GM21825 (cell line): ENCODE results near the gene CCL22.
A peak's percentile ranks its signal among the peaks of the same experiment; 100 is the strongest.
"Not testable (repeated sequence)": the region's sequence is repeated elsewhere in the genome, so short reads cannot be mapped to it uniquely, and the experiment has no call there.

Source experiments
- ATAC-seq: cut with Tn5 transposase; IDR thresholded peaks from one replicate; pipeline ENCODE4 v1.9.1; 2021; ENCODE audit warnings: mild to moderate bottlenecking, moderate library complexity; ENCODE audit not compliant: unreplicated experiment

The CCL22 gene

DNA sequence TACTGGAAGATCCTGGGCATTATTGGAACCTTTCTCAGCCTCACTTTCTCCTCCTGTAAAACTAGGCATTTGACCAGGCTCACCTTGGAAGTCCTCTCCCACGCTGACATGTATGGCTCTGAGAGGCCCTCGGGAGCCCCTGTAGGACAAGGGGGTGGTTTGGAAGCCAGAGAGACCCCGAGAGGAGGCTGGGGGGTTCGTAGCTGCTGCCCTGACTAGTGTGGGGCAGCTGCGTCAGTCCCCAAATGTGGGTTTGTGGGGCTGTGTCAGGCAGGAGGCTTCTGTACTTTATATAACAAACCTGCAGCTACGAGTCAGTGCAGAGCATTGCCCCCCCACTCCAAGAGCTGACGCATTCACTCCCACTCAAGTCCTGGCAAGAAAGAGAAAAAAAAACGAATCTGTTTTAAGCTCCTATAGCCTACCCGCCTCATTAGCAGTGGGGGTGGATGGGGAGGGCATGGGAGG lies 15.5 kb downstream of the CCL22 start:
- ATAC-seq: no peak

GRCh38 chr16:57374925-57375465 lies 16.4 kb downstream of the CCL22 start:
- not testable (repeated sequence) for ATAC-seq

GRCh38 chr16:57376313-57376818 lies 17.8 kb downstream of the CCL22 start:
- ATAC-seq: no peak

- peak; percentile 77 for ATAC-seq
These were observed 18.7 kb downstream of the CCL22 start for GRCh38 chr16:57377080-57377841.

DNA sequence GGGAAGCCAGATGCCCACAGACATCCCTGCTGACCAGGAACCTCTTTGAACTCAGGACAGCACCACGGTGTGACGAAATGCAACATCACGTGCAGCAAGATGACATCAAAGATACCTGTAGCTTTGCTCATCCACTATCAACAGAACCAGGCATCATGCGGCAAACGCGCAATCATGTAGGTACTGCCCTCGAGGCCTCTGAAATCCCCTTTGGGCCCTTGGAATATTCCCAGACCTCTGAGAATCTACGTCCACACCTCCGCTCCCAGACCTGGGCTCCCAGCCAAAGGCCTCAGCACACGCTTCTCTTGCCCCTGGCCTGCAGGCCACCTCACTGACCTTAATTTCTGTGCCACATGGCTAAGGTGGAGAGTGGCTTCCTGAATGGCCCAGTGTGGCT lies 21.0 kb downstream of the CCL22 start:
- no peak for ATAC-seq

DNA sequence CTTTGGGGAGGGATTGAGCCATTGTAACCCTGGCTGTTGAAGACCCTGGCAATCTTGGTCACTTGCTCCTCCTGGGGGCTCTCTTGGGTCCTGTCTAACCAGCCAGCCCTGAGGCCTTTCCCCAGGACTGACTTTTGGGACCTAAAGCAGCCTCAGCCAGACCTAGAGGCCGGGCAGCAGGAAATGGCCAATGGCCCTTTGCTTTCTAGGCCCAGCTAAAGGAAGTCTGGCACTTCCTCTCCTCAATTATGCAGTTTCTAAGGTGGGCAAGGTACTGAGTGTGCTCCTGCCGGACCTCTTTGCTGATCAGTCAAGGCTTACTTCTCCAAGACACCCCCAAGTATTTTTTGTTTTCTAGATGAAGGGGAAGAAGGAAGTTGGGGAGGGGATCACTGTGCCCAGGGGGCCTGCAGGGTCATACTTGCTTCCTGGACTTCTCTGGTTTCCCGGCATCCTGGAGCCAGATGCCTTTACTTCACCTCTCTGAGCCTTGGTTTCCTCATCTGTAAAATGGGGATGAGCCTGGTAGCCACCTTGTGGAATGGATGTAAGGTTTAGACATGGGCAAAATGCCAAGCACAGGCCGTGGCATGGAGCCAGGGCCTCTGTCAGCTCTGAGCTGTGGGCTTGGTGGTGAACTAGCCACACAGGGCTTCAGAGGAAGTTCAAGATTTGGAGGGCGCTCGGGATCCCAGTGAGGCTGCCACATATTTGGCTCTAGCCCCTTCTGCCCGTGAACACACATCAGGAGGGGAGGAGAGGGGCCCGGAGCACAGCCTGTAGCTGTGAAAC lies 22.3 kb downstream of the CCL22 start:
- ATAC-seq: no peak

- no peak for ATAC-seq
These were observed 23.4 kb downstream of the CCL22 start for GRCh38 chr16:57381791-57382534.

- no peak for ATAC-seq
These were observed 24.1 kb downstream of the CCL22 start for GRCh38 chr16:57382535-57383275.

GRCh38 chr16:57383276-57384247 lies 25.0 kb downstream of the CCL22 start:
- no peak for ATAC-seq

GRCh38 chr16:57384248-57385070 lies 25.9 kb downstream of the CCL22 start:
- ATAC-seq: no peak

- no peak for ATAC-seq
These were observed 26.5 kb downstream of the CCL22 start for GRCh38 chr16:57385083-57385482.

- no peak for ATAC-seq
These were observed 27.9 kb downstream of the CCL22 start for GRCh38 chr16:57386381-57386951.

DNA sequence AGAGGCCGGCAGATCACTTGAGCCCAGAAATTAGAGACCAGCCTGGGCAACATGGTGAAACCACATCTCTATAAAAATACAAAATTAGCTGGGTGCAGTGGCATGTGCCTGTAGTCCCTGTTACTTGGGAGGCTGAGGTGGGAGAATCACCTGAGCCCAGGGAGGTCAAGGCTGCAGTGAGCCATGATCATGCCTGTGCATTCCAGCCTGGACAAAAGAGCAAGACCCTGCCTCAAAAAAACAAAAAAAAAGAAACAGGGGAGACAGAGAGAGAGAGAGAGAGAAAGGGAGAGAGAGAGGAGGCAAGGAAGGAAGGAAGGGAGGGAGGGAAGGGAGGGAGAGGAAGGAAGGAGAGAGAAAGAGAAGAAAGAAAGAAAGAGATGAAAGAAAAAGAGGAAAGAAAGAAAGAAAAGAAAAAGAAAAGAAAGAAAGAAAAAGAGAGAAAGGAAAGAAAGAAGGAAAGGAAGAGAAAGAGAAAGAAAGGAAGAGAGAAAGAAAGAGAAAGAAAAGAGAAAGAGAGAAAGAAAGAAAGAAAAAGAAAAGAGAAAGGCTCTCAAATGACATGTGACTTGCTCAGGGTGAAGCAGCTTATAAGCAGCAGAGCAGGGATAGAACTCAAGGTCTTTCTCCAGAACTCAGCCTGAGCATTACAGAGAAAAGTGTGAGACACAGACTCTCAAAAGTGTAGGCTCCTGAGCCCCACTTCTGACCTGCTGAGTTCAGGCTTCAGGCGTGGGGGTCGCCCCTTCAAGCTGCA lies 29.2 kb downstream of the CCL22 start:
- ATAC-seq: no peak

DNA sequence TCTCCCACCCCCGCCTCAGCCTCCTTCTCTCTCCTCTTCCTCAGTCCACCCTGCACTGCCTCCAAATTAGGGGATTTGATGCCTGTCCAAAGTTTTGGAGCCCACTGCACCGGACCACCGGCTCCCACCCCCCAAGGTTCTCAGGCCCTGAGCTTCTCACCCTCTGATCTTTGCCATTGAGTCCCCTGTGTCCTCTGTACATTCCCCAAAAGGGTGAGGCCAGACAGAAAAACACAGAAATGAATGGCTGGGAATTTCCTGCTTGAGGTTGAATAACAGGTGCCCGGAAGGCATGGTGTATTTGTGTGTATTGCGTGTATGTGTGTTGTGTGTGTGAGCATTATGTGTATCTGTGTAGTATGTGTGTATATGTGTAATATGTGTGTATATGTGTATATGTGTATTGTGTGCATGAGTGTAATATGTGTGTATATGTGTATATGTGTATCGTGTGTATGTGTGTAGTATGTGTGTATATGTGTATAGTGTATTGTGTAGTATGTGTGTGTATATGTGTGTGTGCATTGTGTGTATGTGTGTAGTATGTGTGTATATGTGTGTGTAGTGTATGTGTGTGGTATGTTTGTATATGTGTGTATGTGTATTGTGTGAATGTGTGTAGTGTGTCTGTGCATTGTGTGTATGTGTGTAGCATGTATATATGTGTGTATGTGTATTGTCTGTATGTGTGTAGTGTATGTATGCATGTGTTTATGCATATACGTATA lies 29.9 kb downstream of the CCL22 start:
- no peak for ATAC-seq

- ATAC-seq: no peak
These were observed 30.5 kb downstream of the CCL22 start for GRCh38 chr16:57389087-57389468.

DNA sequence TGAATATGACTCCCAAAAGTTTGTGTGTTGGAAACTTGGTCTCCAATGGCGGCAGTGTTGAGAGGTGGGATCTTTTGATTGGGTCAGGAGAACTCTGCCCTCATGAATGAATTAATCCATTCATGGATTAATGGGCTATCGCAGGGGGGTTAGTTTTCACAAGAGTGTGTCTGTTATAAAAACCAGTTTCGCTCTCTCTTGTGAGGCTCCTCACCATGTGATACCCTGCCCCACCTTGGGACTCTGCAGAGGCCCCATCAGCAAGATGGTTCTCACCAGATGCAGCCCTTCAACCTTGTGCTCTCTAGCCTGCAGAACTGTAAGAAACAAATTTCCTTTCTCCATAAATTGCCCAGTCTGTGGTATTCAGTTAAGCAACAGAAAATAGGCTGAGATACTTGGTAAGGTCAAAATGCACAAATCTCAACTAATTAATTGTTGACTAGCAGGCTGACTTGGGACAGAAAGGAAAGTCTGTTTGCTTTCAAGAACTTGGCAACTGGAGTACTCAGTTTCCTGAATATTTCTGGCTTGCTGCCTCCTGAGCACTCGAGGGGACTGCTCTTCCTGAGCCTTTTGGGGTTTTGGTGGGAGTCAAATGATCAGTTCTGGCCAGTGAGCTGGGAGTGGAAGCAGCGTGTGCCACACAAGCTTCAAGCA lies 32.2 kb downstream of the CCL22 start:
- no peak for ATAC-seq
